ENCODE measurements around the gene GPATCH3.

The GPATCH3 gene

GRCh38 chr1:26858160-26858559, 42.1 kb downstream of the GPATCH3 start:
- DNase-seq (ENCODE audit: low read depth), result no peak
- H3K4me3 ChIP-seq (ENCODE audit: low read depth, low read length), result no peak overlapping the region
- no peak for TF ChIP-seq CTCF (IDR thresholded peaks at IDR 0.05; ENCODE audit: insufficient read depth, low read depth, low read length, missing control alignments)

- no peak for DNase-seq (ENCODE audit: low read depth)
- H3K4me3 ChIP-seq (ENCODE audit: low read depth, low read length), result no peak overlapping the region
- no peak for TF ChIP-seq CTCF (IDR thresholded peaks at IDR 0.05; ENCODE audit: insufficient read depth, low read depth, low read length, missing control alignments)
These were observed 42.7 kb downstream of the GPATCH3 start for GRCh38 chr1:26857473-26858060.

- no peak for TF ChIP-seq CTCF (IDR thresholded peaks at IDR 0.05; ENCODE audit: insufficient read depth, low read depth, low read length, missing control alignments)
- no peak overlapping the region for H3K4me3 ChIP-seq (ENCODE audit: low read depth, low read length)
- DNase-seq (ENCODE audit: low read depth), result no peak
These were observed 43.4 kb downstream of the GPATCH3 start for GRCh38 chr1:26856604-26857469.

- no peak for TF ChIP-seq CTCF (IDR thresholded peaks at IDR 0.05; ENCODE audit: insufficient read depth, low read depth, low read length, missing control alignments)
- DNase-seq (ENCODE audit: low read depth), result no peak
- H3K4me3 ChIP-seq (ENCODE audit: low read depth, low read length), result no peak overlapping the region
These were observed 44.1 kb downstream of the GPATCH3 start for GRCh38 chr1:26856181-26856580.

GRCh38 chr1:26855636-26856035, 44.6 kb downstream of the GPATCH3 start:
- DNase-seq (ENCODE audit: low read depth), result no peak
- TF ChIP-seq CTCF (IDR thresholded peaks at IDR 0.05; ENCODE audit: insufficient read depth, low read depth, low read length, missing control alignments), result no peak
- H3K4me3 ChIP-seq (ENCODE audit: low read depth, low read length), result no peak overlapping the region

GRCh38 chr1:26854906-26855305, 45.4 kb downstream of the GPATCH3 start:
- no peak for TF ChIP-seq CTCF (IDR thresholded peaks at IDR 0.05; ENCODE audit: insufficient read depth, low read depth, low read length, missing control alignments)
- H3K4me3 ChIP-seq (ENCODE audit: low read depth, low read length), result no peak overlapping the region
- no peak for DNase-seq (ENCODE audit: low read depth)

Measured in GM12865 (cell line).